Erythroblast (primary cell): ENCODE data around the gene SLC25A3.
"Not testable (repeated sequence)": the region's sequence is repeated elsewhere in the genome, so short reads cannot be mapped to it uniquely, and the experiment has no call there.

Experiments
- DNase-seq, 2 experiments: peaks; one replicate each; lab custom pipeline; 2025; lab: John Stamatoyannopoulos, UW
- GATA1 ChIP-seq: IDR thresholded peaks from 2 replicates; pipeline ENCODE4 v1.6.1; 2011; ENCODE audit warnings: low read depth, mild to moderate bottlenecking, control low read depth, low read length, moderate library complexity
- POLR2A ChIP-seq: IDR thresholded peaks from 2 replicates; pipeline ENCODE4 v1.6.1; 2011; ENCODE audit warnings: mild to moderate bottlenecking, low read length

The SLC25A3 gene

DNA sequence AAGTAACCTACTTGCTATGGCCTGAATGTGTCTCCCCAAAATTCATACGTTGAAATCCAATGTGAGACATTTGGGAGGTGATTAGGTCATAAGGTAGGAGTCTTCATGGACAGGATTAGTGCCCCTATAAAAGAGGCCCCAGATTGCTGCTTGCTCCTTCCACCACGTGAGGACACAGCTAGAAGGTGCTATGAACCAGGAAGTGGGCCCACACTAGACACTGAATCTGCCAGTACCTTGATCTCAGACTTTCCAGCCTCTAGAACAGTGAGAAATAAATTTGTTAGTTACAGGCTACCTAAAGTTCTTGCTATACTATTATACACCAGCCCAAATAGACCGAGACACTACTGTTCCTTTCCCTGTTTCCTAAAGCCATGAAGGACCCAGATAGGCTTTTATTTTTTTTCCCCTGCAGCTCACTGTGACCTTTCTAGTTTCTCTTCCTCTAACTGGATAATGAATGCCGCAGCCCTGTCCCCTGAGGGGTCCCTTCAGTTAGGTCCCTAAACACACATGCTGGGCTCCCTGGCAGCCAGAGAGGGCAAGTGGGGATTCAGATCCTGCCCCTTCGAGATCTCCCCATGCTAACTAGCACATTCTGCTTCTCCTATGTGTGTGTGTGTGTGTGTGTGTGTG lies 19.3 kb downstream of the SLC25A3 start:
- DNase-seq = no peak
- no peak for TF ChIP-seq POLR2A
- TF ChIP-seq GATA1 = no peak

DNA sequence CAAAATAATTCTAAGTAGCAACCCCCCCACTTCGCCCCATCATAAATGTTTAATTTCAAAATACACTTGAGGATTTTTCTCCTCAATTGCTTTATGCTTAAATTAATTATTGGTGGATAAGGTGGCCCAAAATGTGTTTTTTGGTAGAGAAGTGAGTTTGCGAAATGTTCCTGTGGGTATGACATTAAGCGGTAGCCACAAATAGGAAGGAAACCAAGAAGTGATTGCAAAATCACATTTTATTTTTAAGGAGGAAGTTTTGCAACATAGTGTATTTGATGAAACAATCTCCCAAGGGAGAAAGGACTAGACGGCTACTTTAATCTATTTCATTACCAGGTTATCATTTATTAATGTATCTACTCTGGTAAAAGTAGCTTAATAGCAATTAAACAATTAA lies 25.5 kb downstream of the SLC25A3 start:
- TF ChIP-seq POLR2A (no peak), GATA1 (no peak)
- no peak for DNase-seq

GRCh38 chr12:98635657-98636323 lies 42.3 kb downstream of the SLC25A3 start:
- no peak for TF ChIP-seq GATA1
- no peak for TF ChIP-seq POLR2A
- no peak for DNase-seq

- no peak for DNase-seq
- TF ChIP-seq GATA1 (no peak), POLR2A (no peak)
These were observed 43.6 kb downstream of the SLC25A3 start for GRCh38 chr12:98637068-98637467.

GRCh38 chr12:98638009-98638408 lies 44.5 kb downstream of the SLC25A3 start:
- TF ChIP-seq POLR2A = no peak
- no peak for TF ChIP-seq GATA1

GRCh38 chr12:98639491-98639890 lies 46.0 kb downstream of the SLC25A3 start:
- no peak for TF ChIP-seq GATA1
- TF ChIP-seq POLR2A = no peak

More at GRCh38 chr12:98638009-98638408, 44.5 kb downstream of the SLC25A3 start:
- no peak for DNase-seq

GRCh38 chr12:98642801-98643200 lies 49.3 kb downstream of the SLC25A3 start:
- not testable (repeated sequence) for DNase-seq

More at GRCh38 chr12:98639491-98639890, 46.0 kb downstream of the SLC25A3 start:
- DNase-seq = no peak

- peak; percentile 76 to 79 for DNase-seq
These were observed 50.9 kb downstream of the SLC25A3 start for GRCh38 chr12:98644433-98644711.

DNA sequence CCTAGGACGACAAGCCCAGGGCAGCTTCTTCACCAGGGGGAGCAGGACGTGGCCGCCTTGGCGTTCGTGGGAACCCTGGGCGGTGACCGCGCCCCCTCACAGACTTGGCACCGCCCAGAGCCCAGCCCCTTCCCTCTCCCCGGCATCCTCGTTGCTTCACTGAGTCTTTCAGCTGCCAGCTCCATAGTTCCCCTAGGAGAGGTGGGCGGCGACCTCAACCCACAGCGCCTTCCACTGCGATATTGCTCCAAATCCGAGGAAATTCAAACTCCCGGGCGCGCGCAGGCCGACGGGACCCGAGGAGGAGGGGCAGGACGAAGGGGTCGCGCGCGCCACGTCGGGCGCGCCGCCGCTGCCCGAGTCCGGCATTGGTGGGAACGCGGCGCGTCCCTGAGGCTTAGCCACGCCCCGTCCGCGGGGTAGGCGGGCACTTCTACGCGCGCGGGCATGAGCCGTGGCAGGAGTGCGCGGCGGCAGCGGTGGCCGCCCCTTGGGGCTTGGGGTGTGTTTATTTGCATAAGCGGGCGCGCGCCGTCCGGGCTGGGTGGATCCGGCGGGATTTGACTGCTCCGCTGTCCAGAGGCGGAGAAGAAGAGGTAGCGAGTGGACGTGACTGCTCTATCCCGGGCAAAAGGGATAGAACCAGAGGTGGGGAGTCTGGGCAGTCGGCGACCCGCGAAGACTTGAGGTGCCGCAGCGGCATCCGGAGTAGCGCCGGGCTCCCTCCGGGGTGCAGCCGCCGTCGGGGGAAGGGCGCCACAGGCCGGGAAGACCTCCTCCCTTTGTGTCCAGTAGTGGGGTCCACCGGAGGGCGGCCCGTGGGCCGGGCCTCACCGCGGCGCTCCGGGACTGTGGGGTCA lies 51.5 kb downstream of the SLC25A3 start, which contains the start of the genes APAF1 and IKBIP:
TSS of gene APAF1 (plus strand) at position 579 of the 860 bp plus-strand sequence. CDS start 3,070 bp downstream, outside the sequence.
TSS of gene IKBIP (minus strand) at position 77 of the 860 bp plus-strand sequence. CDS start 87 bp downstream, outside the sequence.
- TF ChIP-seq GATA1 (no peak), POLR2A (peak; percentile 68)
- peak; percentile 96 to 98 for DNase-seq

More at GRCh38 chr12:98644433-98644711, 50.9 kb downstream of the SLC25A3 start:
- TF ChIP-seq POLR2A (no peak), GATA1 (no peak)

DNA sequence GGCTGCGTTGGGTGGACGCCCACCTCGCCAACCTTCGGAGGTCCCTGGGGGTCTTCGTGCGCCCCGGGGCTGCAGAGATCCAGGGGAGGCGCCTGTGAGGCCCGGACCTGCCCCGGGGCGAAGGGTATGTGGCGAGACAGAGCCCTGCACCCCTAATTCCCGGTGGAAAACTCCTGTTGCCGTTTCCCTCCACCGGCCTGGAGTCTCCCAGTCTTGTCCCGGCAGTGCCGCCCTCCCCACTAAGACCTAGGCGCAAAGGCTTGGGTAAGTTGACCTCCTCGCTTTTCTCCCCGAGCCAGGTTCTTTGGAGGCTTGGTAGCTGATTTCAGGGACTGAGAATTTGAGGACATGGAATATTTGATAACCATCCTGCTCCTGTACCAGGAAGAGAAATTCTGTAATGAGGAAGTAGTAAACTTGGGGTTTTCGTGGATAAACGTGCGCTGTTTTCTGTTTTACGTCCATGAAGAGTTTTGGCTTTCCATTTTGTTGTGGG lies 52.1 kb downstream of the SLC25A3 start:
- peak; percentile 44 to 58 for DNase-seq
- TF ChIP-seq GATA1 (no peak), POLR2A (no peak)

GRCh38 chr12:98646294-98647090 lies 53.0 kb downstream of the SLC25A3 start:
- DNase-seq = peak; percentile 40
- TF ChIP-seq GATA1 (no peak), POLR2A (no peak)

DNA sequence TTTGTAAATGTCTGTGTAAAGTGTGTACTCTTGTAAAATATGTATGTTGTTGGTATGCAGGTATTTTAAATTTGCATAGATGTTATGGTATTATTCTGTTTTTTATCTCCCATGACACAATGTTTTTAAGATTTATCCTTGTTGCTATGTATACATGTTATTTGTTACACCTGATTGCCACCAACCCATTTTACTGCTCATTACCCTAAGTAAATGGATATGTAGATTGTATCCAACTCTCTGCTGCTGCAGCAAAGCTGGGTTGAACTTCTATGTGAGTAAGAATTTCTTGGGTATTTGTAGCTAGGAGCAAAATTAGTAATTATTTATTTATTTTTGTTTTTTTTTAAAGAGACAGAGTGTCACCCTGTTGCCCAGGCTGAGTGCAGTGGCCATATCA lies 57.8 kb downstream of the SLC25A3 start:
- DNase-seq = no peak
- no peak for TF ChIP-seq POLR2A
- no peak for TF ChIP-seq GATA1

DNA sequence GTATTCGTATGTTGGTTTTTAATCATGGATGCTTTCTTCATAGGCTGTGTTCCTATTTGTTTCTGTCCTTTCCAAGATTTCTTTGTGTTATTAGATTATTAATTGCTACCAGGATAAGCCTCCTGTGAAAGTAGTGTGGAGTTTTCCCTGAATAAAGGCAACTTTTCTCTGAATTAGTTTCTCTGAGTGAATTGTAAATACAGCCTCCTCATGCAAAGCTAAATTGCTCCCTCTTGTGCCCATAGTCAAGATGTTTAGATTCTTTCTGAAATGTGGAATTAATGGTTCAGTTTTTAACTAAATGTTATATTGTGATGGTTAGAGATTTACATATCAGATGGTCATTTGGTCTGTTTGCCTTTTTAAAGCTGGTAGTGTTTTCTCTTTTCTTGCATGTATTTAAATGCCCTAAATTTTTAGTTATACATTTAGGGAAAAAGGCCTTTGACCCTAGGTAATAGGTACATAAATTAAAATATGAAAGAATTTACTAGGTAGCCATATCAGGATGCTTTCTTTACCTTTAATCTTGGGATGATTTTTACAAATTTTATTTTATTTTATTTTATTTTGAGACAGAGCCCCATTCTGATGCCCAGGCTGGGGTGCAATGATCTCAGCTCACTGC lies 60.5 kb downstream of the SLC25A3 start:
- TF ChIP-seq POLR2A (no peak), GATA1 (no peak)
- DNase-seq = peak; percentile 68 to 78
